ENCODE data around the gene IRF6.
"Not testable (repeated sequence)": the region's sequence is repeated elsewhere in the genome, so short reads cannot be mapped to it uniquely, and the experiment has no call there.

Gene IRF6

DNA sequence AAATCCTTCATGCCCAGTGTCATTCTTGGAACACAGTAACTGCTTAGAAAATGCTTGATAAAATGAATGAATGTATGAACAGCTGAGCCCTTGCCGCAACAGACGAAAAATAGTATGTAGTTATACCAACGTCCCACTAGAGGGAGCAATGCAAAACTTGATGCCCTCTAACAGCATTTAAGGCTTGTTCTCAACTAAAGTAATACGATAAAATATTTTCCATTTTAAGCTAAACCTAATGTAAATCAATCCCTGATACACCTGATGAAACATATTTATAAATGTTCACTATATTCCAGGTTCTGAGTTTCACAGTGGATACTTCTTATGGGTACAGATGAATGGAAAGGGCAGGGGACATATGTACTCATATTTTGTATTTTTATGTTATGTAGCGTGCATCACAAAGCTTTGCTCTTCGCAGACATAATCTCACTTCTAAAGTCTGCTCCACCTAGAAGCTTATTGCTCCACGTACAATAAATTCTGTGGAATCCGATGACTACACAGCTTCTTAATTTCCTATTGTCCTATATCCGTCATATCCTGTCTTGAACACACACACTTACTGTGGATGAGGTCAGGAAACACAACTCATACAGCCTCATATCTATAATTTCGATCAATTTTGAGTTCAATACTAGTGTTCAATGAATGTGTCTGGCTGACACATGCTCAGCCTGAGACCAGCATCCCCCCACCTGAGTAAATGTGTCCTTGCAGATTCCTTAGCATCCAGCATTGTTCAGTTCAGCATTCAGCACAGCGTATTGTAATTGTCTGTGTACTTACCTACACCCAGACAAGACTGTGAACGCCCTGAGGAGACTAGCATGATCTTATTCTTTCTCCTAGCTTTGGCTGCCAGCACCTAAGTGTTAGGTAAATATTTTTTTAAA is 17.4 kb upstream of the IRF6 start:
- no peak for DNase-seq (ENCODE audit: low read depth)

DNA sequence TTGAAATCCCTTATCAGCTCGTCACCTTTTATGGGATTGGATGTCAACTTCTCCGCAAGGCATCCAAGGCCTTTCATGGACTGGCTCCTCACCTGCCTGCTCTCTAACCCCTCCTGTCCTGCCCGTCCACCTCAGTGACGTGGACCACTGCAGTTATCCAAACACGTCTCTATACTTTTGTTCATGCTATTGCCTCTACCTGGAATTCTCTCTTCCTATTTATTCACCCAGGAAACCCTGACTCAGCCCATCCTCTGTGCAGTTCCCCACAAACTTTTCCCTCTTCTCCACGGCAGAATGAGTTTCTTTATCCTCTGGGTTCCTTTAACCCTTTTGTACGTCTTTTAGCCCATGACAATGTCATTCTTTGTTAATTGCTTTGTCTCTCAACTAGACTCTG is 16.8 kb upstream of the IRF6 start:
- no peak for DNase-seq (ENCODE audit: low read depth)

DNA sequence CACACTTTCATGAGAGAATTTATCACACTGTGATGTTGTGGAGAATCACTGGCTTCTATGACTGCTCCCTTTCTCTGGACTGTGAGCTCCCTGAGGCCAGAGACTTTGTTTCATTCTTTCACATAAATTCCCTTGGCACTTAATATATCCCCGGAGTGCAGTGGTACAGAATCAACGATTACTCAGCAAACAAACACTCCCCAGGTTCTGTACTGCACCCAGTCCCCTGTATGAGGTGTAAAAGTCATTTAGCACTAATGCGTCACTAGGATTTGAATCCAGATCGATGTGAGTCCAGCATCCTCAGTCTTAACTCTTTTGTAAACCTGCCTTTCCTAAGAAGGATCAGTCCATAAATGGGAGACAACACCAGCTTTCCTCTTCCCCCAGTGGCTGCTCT is 15.0 kb upstream of the IRF6 start:
- DNase-seq (ENCODE audit: low read depth) = no peak

DNA sequence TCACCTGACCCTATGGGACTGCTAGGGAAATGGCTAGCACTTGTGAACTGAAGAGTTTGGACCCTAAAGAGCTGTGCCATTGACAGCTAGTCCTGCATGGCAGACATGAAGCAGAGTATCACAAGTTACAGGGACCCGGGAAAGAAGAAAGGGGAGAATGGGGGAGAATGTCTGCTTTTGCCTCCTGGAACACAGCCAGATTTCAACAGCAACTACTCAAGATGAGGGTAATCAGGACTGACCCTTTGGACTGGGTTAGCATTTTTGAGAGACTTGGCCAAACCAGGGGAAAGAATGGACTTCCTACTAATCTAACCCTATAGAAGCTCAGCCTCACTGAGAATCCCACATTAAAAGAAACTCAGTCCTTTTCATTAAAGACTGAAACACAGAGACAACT is 13.1 kb upstream of the IRF6 start:
- DNase-seq (ENCODE audit: low read depth) = no peak

DNA sequence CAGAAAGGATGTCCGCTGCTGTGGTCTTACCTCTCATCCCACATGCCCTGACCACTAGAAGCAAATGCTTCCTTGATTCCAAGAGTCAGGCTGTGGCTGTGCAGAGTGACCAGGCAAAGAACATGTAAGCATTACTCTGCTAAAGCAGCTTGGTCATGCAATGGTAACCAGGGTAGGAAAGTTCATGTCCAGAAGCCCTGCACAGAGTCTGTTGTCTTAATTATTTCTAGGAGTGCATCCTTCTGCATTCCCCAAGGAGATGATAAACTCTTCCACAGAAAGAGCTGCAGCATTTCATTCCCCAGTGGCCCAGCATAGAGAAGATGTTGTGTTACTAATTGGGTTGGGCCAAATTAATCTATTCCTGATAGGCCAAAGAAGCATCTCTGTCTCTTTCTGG is 11.7 kb upstream of the IRF6 start:
- no peak for DNase-seq (ENCODE audit: low read depth)

DNA sequence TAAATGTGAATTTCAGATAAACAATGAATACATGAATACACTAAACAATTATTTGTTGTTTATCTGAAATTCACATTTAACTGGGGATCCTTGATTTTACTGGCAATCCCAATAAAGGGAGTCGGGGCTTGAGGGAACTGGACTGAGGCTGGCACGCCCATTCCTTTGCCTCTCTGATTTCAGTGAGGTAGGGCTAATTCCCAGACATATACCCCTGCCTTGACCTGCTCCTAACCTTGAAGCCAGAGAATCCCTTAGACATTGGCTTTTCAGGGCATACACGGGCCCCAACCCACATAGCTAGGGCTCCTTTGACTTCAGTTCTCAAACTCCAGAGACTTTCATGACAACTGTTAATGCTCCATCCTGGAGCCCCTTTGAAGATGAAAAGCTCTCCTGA is 11.0 kb upstream of the IRF6 start:
- no peak for DNase-seq (ENCODE audit: low read depth)

DNA sequence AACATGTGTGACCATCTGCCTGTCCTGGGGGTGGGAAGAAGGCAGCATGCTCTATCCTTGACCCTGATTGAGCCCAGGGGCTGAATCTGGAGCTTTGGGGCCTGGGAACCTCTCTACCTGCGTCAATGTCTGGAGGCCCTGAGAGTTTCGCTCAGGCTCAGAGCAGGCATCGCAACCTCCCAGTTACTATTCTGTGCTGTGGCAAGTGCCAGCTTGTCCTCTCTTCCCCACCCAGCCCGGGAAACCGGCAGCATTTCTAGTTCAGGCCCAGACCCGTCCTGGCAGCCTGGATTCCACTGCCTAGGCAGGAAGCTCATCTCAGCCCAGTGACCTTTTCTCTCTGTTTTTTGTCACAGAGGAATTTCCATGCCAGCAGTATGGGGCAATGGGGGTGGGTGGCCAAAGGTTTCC is 10.0 kb upstream of the IRF6 start:
- DNase-seq (ENCODE audit: low read depth) = no peak

DNA sequence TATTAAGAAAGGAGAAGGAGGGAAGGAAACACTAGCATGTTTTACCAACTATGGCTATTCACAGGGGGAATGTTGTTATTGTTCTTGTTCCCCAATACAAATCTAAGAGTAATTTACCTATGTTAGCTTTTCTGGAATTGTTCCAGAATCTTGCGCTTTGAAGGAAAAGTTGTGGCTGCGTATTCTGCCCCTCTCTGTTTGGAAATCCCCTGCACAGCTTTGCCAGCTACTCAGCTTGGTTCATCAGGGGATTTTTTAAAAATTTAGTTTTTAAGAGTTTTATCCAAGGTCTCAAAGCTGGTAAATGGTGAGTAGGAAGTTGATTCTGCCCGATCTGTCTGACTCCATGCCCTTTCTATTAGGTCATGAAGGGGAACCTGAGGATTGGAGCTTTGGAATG is 9.5 kb upstream of the IRF6 start:
- DNase-seq (ENCODE audit: low read depth) = no peak

DNA sequence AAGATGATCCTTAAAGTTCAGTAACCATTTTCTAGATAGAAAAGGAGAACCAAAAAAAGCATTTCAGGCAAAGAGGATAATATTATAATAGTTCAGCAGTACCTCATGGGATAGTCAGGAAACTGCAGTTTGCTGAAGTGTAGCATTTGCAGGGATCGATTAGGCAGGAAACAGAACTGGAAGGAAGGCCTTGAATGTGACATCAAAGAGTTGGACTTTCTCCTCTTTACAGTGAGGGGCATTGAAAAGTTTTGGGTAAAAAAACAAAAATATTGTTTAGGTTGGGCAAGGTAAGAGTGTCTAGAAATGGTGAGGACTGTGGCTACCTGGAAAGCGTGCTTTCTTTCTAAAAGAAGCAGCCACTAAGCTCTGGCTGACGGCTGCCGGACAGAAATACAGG is 8.0 kb upstream of the IRF6 start:
- DNase-seq (ENCODE audit: low read depth) = no peak

DNA sequence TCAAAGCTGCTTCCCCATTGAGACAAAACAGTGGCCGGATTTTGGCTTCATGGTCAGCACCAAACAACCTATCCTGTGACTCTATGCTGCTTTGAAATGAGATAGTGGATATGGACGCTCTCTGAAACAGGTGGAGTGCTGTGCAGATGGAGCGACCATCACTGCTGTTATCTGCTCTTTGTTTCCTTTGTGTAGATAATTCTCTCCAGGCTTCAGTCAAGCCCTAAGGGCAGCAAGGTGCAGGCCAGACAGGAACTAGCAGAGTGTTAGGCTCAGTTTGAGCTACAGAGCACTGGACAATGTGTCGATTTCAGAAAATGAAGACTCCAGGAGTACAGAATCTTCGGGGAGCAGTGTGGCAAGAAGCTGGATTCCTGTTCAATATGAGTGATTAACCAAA is 4.8 kb upstream of the IRF6 start:
- DNase-seq (ENCODE audit: low read depth) = no peak

DNA sequence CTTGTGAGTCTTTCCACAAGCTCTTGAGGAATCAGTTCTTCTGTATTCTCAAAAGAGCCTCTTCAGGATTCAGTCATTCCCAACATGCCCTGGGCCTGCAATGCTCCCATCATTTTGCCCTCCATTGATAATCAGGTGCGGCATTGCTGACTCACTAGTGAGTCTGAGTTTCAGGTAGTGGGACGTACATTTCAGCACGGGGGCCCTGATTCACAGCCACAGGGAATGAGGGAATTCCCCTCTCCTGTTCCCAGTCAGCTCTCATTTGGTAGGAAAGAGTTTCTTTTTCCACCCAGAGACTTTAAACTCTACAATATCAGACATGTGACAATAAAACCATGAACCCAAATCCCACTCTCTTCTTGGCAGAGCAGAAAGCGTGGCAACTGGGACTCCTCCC is 3.7 kb upstream of the IRF6 start:
- DNase-seq (ENCODE audit: low read depth) = no peak

DNA sequence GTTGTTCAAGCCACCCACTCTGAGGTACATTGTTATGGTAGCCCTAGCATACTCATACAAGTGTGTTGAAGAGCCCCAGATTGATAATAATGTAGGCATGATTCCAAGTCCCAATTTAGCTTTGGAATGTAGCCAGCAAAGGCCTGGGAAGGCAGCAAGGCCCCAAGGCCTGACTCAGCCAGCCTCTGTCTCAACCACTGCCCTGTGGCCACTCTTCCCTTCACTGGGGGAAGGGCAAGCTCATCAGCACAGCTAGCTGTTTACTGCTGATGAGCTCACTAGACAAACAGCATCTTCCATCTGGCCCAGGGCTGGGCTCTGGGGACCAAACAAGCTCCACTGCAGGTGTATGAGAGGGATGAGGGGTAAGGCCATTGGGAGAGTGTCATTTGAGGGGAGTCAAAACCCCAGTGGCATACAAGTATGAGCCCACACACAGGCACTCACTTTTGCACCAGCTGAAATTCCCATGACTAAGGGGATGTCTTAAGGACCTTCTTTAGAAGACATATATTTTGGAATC is 2.2 kb upstream of the IRF6 start:
- DNase-seq (ENCODE audit: low read depth) = no peak

DNA sequence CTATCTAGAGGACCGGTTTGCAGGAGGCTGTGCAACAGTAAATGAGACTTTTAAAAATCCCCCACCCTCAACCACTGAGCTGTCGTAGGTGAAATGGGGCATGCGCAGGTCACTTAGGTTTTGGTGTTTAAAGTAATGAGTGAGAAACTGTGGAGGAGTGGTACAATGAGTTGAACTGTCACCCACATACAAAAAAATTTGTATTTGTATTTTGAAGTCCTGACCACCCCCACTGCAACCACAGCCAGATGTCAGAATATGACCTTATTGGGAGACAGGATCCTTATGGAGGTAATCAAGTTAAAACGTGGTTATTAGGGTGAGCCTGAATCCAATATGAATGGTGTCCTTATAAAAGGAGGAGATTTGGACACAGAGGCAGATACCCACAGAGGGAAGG is 1.6 kb upstream of the IRF6 start:
- no peak for DNase-seq (ENCODE audit: low read depth)

DNA sequence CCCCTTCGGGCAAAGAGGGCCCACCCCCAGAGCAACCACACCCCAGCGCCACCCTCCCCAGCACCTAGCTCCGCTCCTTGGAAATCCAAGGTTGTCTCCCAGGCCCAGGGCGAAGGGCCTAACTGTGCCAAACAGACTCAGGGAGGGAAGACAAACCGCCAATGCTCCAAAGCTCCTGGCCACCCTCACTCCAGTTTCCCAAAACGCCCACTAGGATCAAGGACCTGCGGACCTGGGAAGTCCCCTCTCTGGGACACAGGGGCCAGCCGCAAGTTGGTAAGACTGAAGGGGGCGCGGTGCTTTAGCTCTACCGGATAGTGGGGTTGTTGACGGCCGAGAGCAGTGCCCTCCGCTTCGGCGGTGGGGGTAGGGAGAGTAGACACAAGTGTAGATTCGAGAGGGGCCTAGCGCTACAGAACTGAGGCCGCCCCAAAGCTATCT is 581 bp downstream of the IRF6 start:
- no peak for DNase-seq (ENCODE audit: low read depth)

DNA sequence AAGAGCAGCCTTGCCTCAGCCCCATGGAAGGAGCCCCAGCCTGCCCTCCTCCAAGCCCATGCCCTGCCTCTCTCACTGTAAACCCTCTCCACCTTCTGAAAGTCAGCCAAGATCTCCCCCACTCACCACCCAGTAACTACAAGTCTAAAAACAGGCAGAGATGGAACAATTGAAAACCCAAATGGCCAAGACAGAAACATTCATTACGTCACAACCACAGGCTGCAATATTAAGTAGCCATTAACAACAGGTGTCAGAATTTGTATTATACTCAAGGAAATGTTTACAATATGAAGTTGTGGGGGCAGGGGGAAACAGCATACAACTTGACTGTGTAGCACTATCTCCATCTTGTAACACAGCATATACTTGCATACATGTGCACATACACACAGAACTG is 2.4 kb downstream of the IRF6 start:
- no peak for DNase-seq (ENCODE audit: low read depth)

DNA sequence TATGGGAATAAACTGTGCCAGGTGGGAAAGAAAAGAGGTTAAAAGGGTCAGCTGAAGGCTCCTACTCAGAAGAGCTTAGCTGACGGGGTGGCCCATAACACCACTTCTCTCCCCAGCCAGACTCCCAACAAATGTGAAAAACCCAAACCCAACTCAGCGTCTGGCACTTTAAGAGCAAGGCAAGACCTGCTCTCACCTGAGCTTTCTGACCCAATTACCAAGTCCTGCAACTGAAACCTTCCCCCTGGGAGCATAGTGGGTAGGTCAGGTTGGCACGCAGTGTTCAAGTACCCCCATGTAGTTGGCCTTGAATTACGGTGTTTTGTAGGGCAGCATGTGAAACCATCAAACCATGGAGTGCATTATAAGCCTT is 3.2 kb downstream of the IRF6 start:
- DNase-seq (ENCODE audit: low read depth) = no peak

DNA sequence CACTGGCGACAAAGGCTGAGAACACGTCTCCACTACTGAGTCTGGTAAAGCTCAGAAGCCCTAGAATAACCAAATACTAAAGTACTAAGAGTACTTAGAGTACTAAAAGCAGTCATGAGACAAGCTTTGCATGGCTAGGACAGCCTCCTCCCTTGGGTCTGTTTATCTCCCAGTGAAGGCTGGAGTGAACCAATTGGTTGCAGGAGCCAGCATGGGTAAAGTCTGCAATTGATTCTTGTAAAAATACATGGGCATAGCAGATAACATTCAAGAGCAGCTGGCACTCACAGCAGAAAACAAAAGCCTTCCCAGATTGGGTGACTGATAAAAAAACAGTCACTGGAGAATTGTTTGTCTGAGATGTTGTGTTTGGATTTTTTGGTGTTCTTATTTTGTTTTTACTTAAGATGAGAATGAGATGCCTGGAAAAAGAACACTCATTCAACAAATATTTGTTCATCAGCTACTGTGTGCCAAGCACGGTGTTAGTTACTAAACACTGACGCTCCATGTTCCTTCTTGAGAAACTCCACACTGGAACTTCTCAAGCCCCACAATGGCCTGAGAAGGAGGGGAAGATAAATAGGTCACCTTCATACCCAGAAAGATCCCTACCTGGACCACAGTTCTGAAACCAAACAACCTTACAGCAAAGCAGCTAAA is 3.7 kb downstream of the IRF6 start:
- DNase-seq (ENCODE audit: low read depth) = no peak

DNA sequence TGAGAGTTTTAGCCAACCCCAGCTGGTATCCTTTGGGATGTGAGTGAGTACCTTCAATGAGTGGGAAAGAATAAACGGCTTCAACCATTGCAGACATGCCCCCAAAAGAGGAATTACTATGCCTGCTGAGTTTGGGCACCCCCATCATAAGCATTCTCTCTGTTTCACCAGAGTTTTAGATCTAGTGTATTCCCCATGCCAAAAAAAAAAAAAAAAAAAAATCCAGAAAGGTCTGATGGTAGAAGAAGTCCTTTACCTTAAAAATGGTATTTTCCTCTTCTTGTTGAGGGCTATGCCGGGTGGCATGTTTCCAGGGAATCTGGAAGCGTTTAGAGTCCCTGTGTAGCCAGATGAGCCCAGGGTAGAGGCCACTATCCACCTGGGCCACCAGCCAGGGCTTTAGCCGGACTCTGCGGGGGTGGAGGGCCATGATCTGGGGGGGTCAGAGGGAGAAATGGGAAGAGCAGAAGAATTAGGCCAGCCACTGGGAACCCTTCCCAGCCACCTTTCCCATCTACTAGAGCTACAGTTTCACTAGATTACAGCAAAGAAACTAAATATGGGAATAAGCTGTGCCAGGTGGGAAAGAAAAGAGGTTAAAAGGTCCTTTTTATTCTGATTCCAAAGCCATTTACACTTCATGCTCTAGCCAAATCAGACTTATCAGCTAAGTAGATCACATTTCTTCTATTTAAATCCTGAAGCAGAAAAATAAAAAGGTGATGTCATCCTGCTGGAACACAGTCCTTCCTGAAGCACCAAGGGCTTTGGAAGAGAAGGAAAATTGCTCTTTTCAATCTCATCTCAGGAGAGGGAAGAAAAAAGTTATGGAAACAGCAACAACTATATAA is 4.7 kb downstream of the IRF6 start:
- DNase-seq (ENCODE audit: low read depth) = no peak

DNA sequence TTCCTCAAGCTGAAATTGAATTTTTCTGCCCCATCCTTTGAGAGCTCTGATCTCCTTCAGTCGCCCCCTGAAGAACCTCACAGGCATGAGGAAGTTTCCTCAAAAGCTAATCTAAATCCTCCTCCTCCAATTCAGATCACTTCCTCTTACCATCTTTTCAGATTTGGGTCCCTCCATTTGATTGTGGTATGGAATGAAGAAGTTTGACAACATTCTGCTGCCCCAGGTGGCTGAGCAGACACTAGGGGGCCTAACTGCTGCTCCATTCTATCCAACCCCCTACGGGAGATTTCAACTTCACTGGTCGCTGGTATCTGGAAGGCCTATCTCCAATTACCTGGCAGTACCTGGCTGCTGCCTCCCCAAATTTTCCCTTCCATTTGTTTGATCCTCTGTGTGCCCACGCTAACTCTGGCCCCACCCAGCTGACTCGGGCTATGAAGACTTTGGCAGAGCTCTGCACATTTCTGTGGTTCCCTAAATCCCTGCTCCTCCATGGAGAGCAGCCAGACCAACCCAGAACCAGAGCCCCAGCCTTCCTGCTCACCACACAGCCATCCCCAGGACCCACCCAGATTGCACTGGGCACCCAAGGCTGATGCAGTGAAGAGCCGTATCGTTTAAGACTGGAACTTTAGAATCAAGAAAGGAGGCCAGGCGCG is 7.8 kb downstream of the IRF6 start:
- no peak for DNase-seq (ENCODE audit: low read depth)

DNA sequence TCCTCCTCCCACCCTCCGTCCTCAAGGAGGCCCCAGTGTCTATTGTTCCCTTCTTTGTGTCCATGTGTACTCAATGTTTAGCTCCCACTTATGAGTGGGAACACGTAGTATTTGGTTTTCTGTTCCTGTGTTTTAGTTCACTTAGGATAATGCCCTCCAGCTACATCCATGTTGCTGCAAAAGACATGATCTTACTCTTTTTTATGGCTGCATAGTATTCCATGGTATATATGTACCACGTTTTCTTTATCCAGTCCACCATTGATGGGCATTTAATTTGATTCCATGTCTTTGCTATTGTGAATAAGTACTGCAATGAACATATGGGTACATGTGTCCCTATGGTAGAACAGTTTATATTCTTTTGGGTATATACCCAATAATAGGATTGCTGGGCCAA is 12.2 kb downstream of the IRF6 start:
- DNase-seq (ENCODE audit: low read depth) = not testable (repeated sequence)

DNA sequence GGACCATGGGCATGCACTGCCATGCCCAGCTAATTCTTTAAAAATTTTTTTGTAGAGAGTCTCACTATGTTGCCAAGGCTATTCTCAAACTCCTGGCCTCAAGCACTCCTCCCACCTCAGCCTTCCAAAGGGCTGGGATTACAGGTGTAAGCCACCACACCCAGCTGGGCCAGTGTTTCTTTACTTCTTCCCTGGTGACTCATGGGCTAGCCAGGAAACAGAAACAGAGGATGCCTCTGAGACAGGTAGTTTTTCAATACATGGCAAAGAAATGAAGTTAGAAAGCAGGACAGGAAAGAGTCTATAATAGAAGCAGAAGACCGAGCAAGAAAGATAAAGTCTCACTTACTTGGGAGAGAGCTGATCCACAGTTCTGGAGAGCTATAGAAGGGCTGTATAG is 14.0 kb downstream of the IRF6 start:
- no peak for DNase-seq (ENCODE audit: low read depth)
